ENCODE results near the gene LGALS14.
"Not testable (repeated sequence)": the region's sequence is repeated elsewhere in the genome, so short reads cannot be mapped to it uniquely, and the experiment has no call there.

LGALS14 gene

GRCh38 chr19:39696387-39696786 is 7.9 kb upstream of the LGALS14 start:
- DNase-seq, result no peak

- no peak for DNase-seq
Measured at GRCh38 chr19:39698535-39698934, 5.7 kb upstream of the LGALS14 start.

GRCh38 chr19:39701291-39701690 is 3.0 kb upstream of the LGALS14 start:
- no peak for DNase-seq

- DNase-seq, result peak in 1 of 5 donors; percentile 74
Measured at GRCh38 chr19:39705578-39706188, 1.4 kb downstream of the LGALS14 start.

- DNase-seq, result no peak
Measured at GRCh38 chr19:39708594-39708993, 4.3 kb downstream of the LGALS14 start.

- no peak for DNase-seq
Measured at GRCh38 chr19:39709026-39709872, 5.0 kb downstream of the LGALS14 start.

GRCh38 chr19:39710333-39710890 is 6.1 kb downstream of the LGALS14 start:
- no peak for DNase-seq

GRCh38 chr19:39720144-39720543 is 15.9 kb downstream of the LGALS14 start:
- DNase-seq, result not testable (repeated sequence)

GRCh38 chr19:39725995-39726394 is 21.7 kb downstream of the LGALS14 start:
- DNase-seq, result no peak

- DNase-seq, result no peak
Measured at GRCh38 chr19:39727070-39727800, 23.0 kb downstream of the LGALS14 start.

- DNase-seq, result no peak
Measured at GRCh38 chr19:39728040-39728439, 23.8 kb downstream of the LGALS14 start.

- DNase-seq, result no peak
Measured at GRCh38 chr19:39729594-39729993, 25.3 kb downstream of the LGALS14 start.

GRCh38 chr19:39731685-39732084 is 27.4 kb downstream of the LGALS14 start:
- DNase-seq, result no peak

- no peak for DNase-seq
Measured at GRCh38 chr19:39733841-39734240, 29.6 kb downstream of the LGALS14 start.

GRCh38 chr19:39735688-39736087 is 31.4 kb downstream of the LGALS14 start:
- DNase-seq, result no peak

- DNase-seq, result no peak
Measured at GRCh38 chr19:39736088-39736487, 31.8 kb downstream of the LGALS14 start.

- no peak for DNase-seq
Measured at GRCh38 chr19:39737351-39737750, 33.1 kb downstream of the LGALS14 start.

GRCh38 chr19:39737891-39738290 is 33.6 kb downstream of the LGALS14 start, which contains the start of gene CLC:
Gene CLC (minus strand): TSS chr19:39738029. CDS start chr19:39737952, 77 bp downstream.
- DNase-seq, result no peak

- no peak for DNase-seq
Measured at GRCh38 chr19:39738814-39739213, 34.5 kb downstream of the LGALS14 start.

- DNase-seq, result no peak
Measured at GRCh38 chr19:39740395-39740794, 36.1 kb downstream of the LGALS14 start.

GRCh38 chr19:39745643-39746042 is 41.4 kb downstream of the LGALS14 start:
- no peak for DNase-seq

GRCh38 chr19:39746836-39747529 is 42.7 kb downstream of the LGALS14 start:
- no peak for DNase-seq

GRCh38 chr19:39749981-39750380 is 45.7 kb downstream of the LGALS14 start:
- no peak for DNase-seq

All from T-helper 1 cell (primary cell).